K562 (cell line): ENCODE results near the gene ELMO1. TPM values are rescaled to one million over a fixed set of nuclear protein-coding genes. Genes with fewer than 3 reads are reported as not detected.

Source experiments
- ATAC-seq: fragments of 200-7000 bp; cut with Tn5 transposase; 3 replicates; pipeline ENCODE4 v1.9.1; 2020; ENCODE audit warnings: moderate library complexity
- BruUV-seq: library from RNA; stranded (reverse); fragments of 400-500 nt; replicated peaks from 2 replicates; lab custom pipeline; 2021; lab: Mats Ljungman, UMichigan
- CTCF ChIA-PET: fragments of 300-600 bp; formaldehyde crosslinking; extraction: SDS; loops from one replicate; lab custom pipeline; 2021; ENCODE audit warnings: low intra/inter-chr PET ratio; lab: Yijun Ruan, JAX
- POLR2A ChIA-PET: fragments of 300-600, 350-650 bp; sonication (Branson Sonifier 250); formaldehyde crosslinking; extraction: SDS; loops from one replicate; lab custom pipeline; 2021; ENCODE audit warnings: antibody characterized with exemption, inconsistent platforms; lab: Yijun Ruan, JAX
- DNase-seq, 4 experiments: peaks; one replicate each; pipeline versions ENCODE4 v3.0.0 to v3.0.0-alpha.2; 2011 to 2018; ENCODE audit warnings: low spot score in 3 of 4, mixed read lengths in 3 of 4; ENCODE audit errors: extremely low read depth in 1 of 4
- FAIRE-seq: peaks from 2 replicates; lab custom pipeline; 2011; peaks lifted over from hg19 to GRCh38; lab: Jason Lieb, UNC
- H2AFZ ChIP-seq: 2 replicates; pipeline ENCODE4 v1.6.0; 2011; ENCODE audit warnings: low read depth, low read length, control low read depth, inconsistent platforms
- H3K27ac ChIP-seq: fragments of 200-600 bp; 3 replicates; pipeline ENCODE4 v1.8.0; 2011; ENCODE audit warnings: low read depth, mild to moderate bottlenecking, control low read depth, inconsistent platforms, low read length, moderate library complexity, mixed read lengths; ENCODE audit errors: extremely low read depth
- H3K27me3 ChIP-seq, 2 experiments: fragments of 300-600 bp in 1 of 2; 2 replicates in 1 of 2; 3 replicates in 1 of 2; pipeline versions ENCODE4 v1.6.0 to v1.8.0; 2011; ENCODE audit warnings: inconsistent platforms in 2 of 2, low read length in 2 of 2, mild to moderate bottlenecking in 1 of 2, mixed read lengths in 1 of 2, moderate library complexity in 1 of 2; ENCODE audit not compliant: control insufficient read depth in 2 of 2, insufficient read depth in 2 of 2
- H3K36me3 ChIP-seq: fragments of 300-600 bp; 3 replicates; pipeline ENCODE4 v1.8.0; 2011; ENCODE audit warnings: mild to moderate bottlenecking, low read length, inconsistent platforms; ENCODE audit not compliant: control insufficient read depth, insufficient read depth
- H3K4me1 ChIP-seq, 2 experiments: fragments of 200-600 bp in 1 of 2; replicated peaks in 1 of 2; 2 replicates in 1 of 2; 3 replicates in 1 of 2; pipeline versions ENCODE4 v1.5.1 to v1.8.0; 2011; ENCODE audit warnings: inconsistent platforms in 2 of 2, low read length in 2 of 2, mild to moderate bottlenecking in 1 of 2, mixed read lengths in 1 of 2, moderate library complexity in 1 of 2; ENCODE audit not compliant: control insufficient read depth in 2 of 2, insufficient read depth in 2 of 2
- H3K4me2 ChIP-seq: 2 replicates; pipeline ENCODE4 v1.6.1; 2011; ENCODE audit warnings: low read length, control low read depth, inconsistent platforms, mixed read lengths; ENCODE audit not compliant: insufficient read depth
- H3K4me3 ChIP-seq: fragments of 200-600 bp; sonication (generic), shearing (Covaris generic); 2 replicates; pipeline ENCODE4 v1.5.1; 2016; ENCODE audit warnings: control low read depth, inconsistent platforms
- H3K79me2 ChIP-seq: fragments of 200-600 bp; 3 replicates; pipeline ENCODE4 v1.8.0; 2011; ENCODE audit warnings: low read length, inconsistent platforms; ENCODE audit not compliant: control insufficient read depth, insufficient read depth
- H3K9ac ChIP-seq, 2 experiments: 2 replicates each; pipeline versions ENCODE4 v1.6.0 to v1.6.1; 2011; ENCODE audit warnings: low read depth in 2 of 2, low read length in 2 of 2, control low read depth in 1 of 2, inconsistent platforms in 1 of 2, mild to moderate bottlenecking in 1 of 2, mixed read lengths in 1 of 2; ENCODE audit not compliant: insufficient read depth in 1 of 2
- H3K9me1 ChIP-seq: one replicate; pipeline ENCODE4 v1.6.0; 2011; ENCODE audit warnings: inconsistent platforms, mild to moderate bottlenecking, low read length, moderate library complexity; ENCODE audit not compliant: control insufficient read depth, insufficient read depth
- H3K9me3 ChIP-seq: replicated peaks from 2 replicates; pipeline ENCODE4 v1.5.1; 2011; ENCODE audit warnings: low read depth, low read length, inconsistent platforms; ENCODE audit not compliant: control insufficient read depth, insufficient read depth
- H4K20me1 ChIP-seq: replicated peaks from 2 replicates; pipeline ENCODE4 v1.6.1; 2011; ENCODE audit warnings: low read length, inconsistent platforms, mixed read lengths; ENCODE audit not compliant: control insufficient read depth, insufficient read depth
- C11orf30 ChIP-seq: fragments of 450-650 bp; IDR thresholded peaks from 2 replicates; pipeline ENCODE4 v1.6.1; 2016; ENCODE audit warnings: low read depth, mild to moderate bottlenecking
- CHCHD3 ChIP-seq: fragments of 250-450 bp; sonication (Bioruptor Pico); IDR thresholded peaks from 2 replicates; pipeline ENCODE4 v2.1.2; 2022; ENCODE audit warnings: mild to moderate bottlenecking
- FOXP1 ChIP-seq: sonication (generic); formaldehyde crosslinking; IDR thresholded peaks from 2 replicates; pipeline ENCODE4 v1.8.0; 2022; ENCODE audit warnings: mild to moderate bottlenecking, missing genetic modification reagents
- HMBOX1 ChIP-seq: sonication (generic); IDR thresholded peaks from 2 replicates; pipeline ENCODE4 v1.6.1; 2016
- MAX ChIP-seq: sonication (generic); formaldehyde crosslinking; IDR thresholded peaks from 2 replicates; pipeline ENCODE4 v1.9.0; 2022; ENCODE audit warnings: mild to moderate bottlenecking, missing genetic modification reagents
- PHB2 ChIP-seq: fragments of 450-650 bp; IDR thresholded peaks from 2 replicates; pipeline ENCODE4 v1.6.1; 2017; ENCODE audit warnings: low read depth
- PKNOX1 ChIP-seq: fragments of 450-650 bp; IDR thresholded peaks from 2 replicates; pipeline ENCODE4 v1.6.1; 2016
- RFX5 ChIP-seq: IDR thresholded peaks from 2 replicates; pipeline ENCODE4 v1.6.1; 2011; ENCODE audit warnings: low read depth, mild to moderate bottlenecking, improper control_type of control experiment, low read length
- SMARCA5 ChIP-seq: fragments of 450-650 bp; IDR thresholded peaks from 2 replicates; pipeline ENCODE4 v1.6.1; 2016
- TARDBP ChIP-seq: fragments of 450-650 bp; IDR thresholded peaks from 2 replicates; pipeline ENCODE4 v1.6.1; 2016
- ZNF316 ChIP-seq: fragments of 450-650 bp; IDR thresholded peaks from 2 replicates; pipeline ENCODE4 v1.6.1; 2016
- WGBS: fragments of 100-300 bp; shearing (Covaris generic); methylation state at CpG from one replicate; pipeline ENCODE4 v1.1.6; 2016; ENCODE audit warnings: low coverage, mixed read lengths; ENCODE audit not compliant: insufficient coverage; ENCODE audit errors: missing lambda C conversion rate; 5-methylcytosine and 5-hydroxymethylcytosine counted together
- in situ Hi-C: fragments of 300-500 bp; cut with MboI; formaldehyde crosslinking; loops from 4 replicates; pipeline ENCODE4 v1.15.0; 2018; ENCODE audit warnings: inconsistent platforms, mixed read lengths
- intact Hi-C: fragments of 100-400 bp; cut with micrococcal nuclease; formaldehyde crosslinking; loops from 2 replicates; pipeline ENCODE4 v1.14.2; 2022
- polyA plus RNA-seq, 8 experiments: library from polyadenylated mRNA; depleted of rRNA in 4 of 8; stranded (reverse) in 5 of 8; unstranded in 3 of 8; fragments of >200 nt; fragmentation: Nextera tagmentation in 2 of 8; fragmentation: Illumina TruSeq in 1 of 8; extraction: Ambion mirVana in 2 of 8; extraction: Trizol in 1 of 8; gene quantifications; 2 replicates each; pipeline versions ENCODE4 v1.2.1 to v1.2.3, GENCODE V29; 2011 to 2014; ENCODE audit warnings: inconsistent platforms in 1 of 8, missing spikeins in 1 of 8
- total RNA-seq, 7 experiments: library from RNA; depleted of rRNA in 6 of 7; stranded (reverse); fragments of >200 nt in 6 of 7; fragmentation: Illumina TruSeq in 2 of 7; extraction: Trizol in 2 of 7; gene quantifications; 2 replicates each; pipeline versions ENCODE4 v1.2.1 to v1.2.3, GENCODE V29; 2011 to 2021; ENCODE audit warnings: low replicate concordance in 1 of 7

Gene ELMO1
- total and polyA plus RNA-seq, 9 of the 15 experiments (the other 6 are each of a cell fraction or from before 2014, with no cell fraction given), result 0.36 to 7.2 (median 3.6) TPM

- WGBS, result 4% methylated on average over 3 of the region's 3 CpGs
- Histone ChIP-seq H4K20me1 (no peaks in the 10 kb centered on the region), H3K4me3 (no peak overlapping the region), H2AFZ (no peak overlapping the region), H3K27ac (no peak overlapping the region), H3K79me2 (no peaks in the 10 kb centered on the region), H3K4me2 (no peak overlapping the region), H3K36me3 (no peaks in the 10 kb centered on the region), H3K4me1 (no peaks in the 10 kb centered on the region), H3K27me3 (no peaks in the 10 kb centered on the region; a peak in 2 of 5 replicates), H3K9me3 (no peaks in the 10 kb centered on the region), H3K9me1 (no peaks in the 10 kb centered on the region), H3K9ac (no peak overlapping the region)
- ChIA-PET POLR2A (no interaction called here), CTCF (no interaction called here)
- FAIRE-seq, result no peak
- ATAC-seq, result no peak
- intact Hi-C loops (no loop called here), in situ Hi-C loops (no loop called here)
- TF ChIP-seq PKNOX1 (no peak), RFX5 (no peak), TARDBP (no peak)
- DNase-seq, result no peak
- no TSS peak for BruUV-seq
Measured at GRCh38 chr7:36865019-36865418, 583.6 kb downstream of the ELMO1 start.

GRCh38 chr7:36863901-36864701 lies 584.6 kb downstream of the ELMO1 start:
- FAIRE-seq, result no peak
- H3K4me2 ChIP-seq, result no peak overlapping the region
- H3K27me3 ChIP-seq, result no peaks in the 10 kb centered on the region; a peak in 1 of 5 replicates
- no peaks in the 10 kb centered on the region for H3K9me1 ChIP-seq
- no peaks in the 10 kb centered on the region for H3K79me2 ChIP-seq
- no peak overlapping the region for H3K4me3 ChIP-seq
- no peak overlapping the region for H3K9ac ChIP-seq
- 7% methylated on average over 9 of the region's 10 CpGs for WGBS
- no peaks in the 10 kb centered on the region for H3K4me1 ChIP-seq
- no peaks in the 10 kb centered on the region for H3K36me3 ChIP-seq
- no TSS peak for BruUV-seq
- in situ Hi-C loops, result no loop called here
- H3K9me3 ChIP-seq, result no peaks in the 10 kb centered on the region
- H2AFZ ChIP-seq, result no peak overlapping the region
- ChIA-PET CTCF (no interaction called here), POLR2A (no interaction called here)
- no peak for DNase-seq
- intact Hi-C loops, result no loop called here
- no peak for ATAC-seq
- H3K27ac ChIP-seq, result no peak overlapping the region
- no peaks in the 10 kb centered on the region for H4K20me1 ChIP-seq
- TF ChIP-seq C11orf30 (no peak), CHCHD3 (CRISPR knock-in tag) (no peak), ZNF316 (no peak), FOXP1 (no peak), MAX (CRISPR knock-in tag) (no peak), PHB2 (no peak), HMBOX1 (no peak), SMARCA5 (no peak)
